Stimulated activated CD4-positive, alpha-beta T cell treated with anti-CD3 and anti-CD28 coated beads, Interleukin-12 subunit alpha, Interleukin-12 subunit beta, amount 100 ng/mL, for 48 hours (primary cell): ENCODE measurements around the gene MDGA2.

Experiments
- DNase-seq, 3 donors: peaks; one replicate each; pipeline ENCODE4 v3.0.0-alpha.2; 2020; ENCODE audit warnings: low read depth in 2 of 3, low spot score in 1 of 3

The MDGA2 gene

DNA sequence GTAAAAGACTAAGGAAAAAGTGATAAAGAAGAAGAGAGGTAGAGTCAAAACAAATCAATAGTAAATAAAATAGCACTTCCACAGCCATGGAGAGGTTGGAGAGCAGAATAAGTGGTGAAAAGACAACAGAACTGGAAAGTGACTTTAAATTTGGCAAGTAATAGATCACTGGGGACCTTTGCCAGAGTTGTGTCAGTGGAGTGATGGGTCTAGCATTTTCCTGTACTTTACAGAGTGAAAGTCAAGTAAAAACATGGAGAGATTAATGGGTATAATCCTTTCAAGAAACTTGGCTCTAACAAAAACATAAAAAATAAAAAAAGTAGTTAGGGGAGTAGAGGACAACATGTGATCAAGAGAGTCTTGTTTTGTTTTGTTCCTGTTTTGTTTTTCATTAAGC is 521.7 kb downstream of the MDGA2 start:
- DNase-seq: no peak

DNA sequence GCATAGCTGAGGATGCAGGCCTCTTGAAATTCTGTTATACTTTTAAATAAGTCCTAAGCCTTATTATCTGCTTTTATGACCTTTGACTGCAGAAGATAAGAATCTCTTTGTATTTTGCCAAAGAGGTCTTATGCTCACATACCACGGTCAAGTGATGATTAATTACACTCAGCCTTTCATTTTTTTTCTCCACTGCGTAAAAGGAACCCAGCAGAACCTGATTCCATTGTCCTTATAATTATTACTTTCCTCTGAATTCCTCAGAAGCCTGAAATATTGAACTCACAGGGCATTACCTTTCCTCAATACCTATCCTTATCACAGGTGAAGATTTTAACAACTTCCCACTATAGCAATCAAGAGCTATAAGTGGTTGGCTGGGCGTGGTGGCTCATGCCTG is 525.1 kb downstream of the MDGA2 start:
- DNase-seq: no peak

DNA sequence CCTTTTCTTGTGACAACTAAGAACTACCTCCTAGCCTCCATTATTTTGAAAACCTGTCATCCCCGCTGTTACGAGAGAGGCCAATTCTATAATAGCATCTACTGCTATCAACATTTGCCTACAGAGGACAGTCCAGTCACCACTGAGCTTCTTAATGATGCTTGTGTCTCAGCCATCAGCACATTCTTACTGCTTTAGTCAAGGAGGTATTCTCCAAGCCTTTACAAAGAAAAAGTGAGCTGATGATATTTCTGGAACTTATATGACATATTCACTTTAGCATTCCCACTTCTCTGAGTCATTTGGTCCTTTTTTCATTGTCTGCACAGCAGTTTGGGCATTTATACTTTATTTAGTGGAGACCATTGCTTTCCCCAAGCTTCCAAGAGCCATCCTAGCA is 526.1 kb downstream of the MDGA2 start:
- no peak for DNase-seq

GRCh38 chr14:47148686-47149085 is 526.7 kb downstream of the MDGA2 start:
- DNase-seq: no peak

GRCh38 chr14:47120645-47121044 is 554.8 kb downstream of the MDGA2 start:
- DNase-seq: no peak

DNA sequence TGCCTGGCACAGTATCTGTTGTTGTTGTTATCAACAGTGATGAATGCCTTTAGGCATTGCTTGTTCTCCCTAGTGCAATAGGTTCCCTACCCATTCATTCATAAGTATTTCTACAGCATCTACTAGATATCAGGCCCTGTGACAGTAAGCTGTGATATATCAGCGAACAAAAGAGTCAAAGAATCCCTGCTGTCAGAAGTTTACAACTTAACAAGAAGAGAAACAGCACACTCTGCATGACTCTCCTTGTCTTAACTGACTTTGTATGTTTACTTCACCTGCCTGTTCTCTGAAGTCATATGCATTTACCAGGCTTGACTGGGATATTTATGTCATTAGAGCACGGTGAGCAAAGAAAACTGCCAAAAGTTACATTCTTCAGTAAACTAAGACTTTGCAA is 571.6 kb downstream of the MDGA2 start:
- no peak for DNase-seq

GRCh38 chr14:47102472-47102871 is 572.9 kb downstream of the MDGA2 start:
- DNase-seq: no peak

GRCh38 chr14:47085678-47086077 is 589.7 kb downstream of the MDGA2 start:
- no peak for DNase-seq

- DNase-seq: no peak
These were observed 610.1 kb downstream of the MDGA2 start for GRCh38 chr14:47065326-47065725.

- DNase-seq: no peak
These were observed 615.4 kb downstream of the MDGA2 start for GRCh38 chr14:47060050-47060449.

GRCh38 chr14:47057364-47057763 is 618.0 kb downstream of the MDGA2 start:
- DNase-seq: no peak

GRCh38 chr14:47044841-47045240 is 630.6 kb downstream of the MDGA2 start:
- DNase-seq: no peak

- DNase-seq: no peak
These were observed 634.9 kb downstream of the MDGA2 start for GRCh38 chr14:47040550-47040949.

DNA sequence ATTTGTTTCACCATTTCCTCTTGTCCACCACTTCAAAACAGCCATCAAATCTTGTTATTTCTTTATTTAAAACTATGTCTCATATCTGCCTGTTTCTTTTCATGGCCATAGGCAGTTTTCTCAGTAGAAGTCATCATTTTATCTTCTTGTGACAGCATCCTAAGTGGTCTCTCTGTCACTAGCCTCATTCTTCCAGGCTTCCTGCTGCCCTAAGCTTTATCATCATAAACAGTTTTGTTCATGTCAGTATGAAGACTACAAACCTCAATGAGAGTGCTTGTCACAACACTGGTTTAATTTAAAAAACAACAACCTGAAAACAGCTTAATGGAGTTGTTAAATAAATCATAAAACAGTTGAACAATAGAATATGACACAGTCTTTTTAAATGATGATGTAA is 636.1 kb downstream of the MDGA2 start:
- no peak for DNase-seq

DNA sequence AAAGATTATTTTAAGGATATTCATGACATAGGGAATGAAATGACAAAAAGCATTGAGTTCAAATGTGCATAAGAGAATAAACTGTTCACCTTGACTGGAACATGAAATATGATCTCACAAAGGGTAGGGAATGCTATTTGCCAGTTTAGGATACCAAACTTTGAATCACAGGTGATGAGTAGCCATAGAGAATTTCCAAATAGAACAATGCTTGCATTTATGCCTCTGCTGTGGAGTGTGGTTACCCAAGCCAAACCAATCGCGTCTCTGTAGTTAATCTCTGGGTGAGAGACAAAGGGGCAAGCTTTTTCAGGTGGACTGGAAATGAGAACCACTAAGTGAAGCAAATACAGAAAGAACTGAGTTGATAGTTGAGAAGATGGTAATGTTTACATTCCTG is 652.7 kb downstream of the MDGA2 start:
- DNase-seq: no peak

DNA sequence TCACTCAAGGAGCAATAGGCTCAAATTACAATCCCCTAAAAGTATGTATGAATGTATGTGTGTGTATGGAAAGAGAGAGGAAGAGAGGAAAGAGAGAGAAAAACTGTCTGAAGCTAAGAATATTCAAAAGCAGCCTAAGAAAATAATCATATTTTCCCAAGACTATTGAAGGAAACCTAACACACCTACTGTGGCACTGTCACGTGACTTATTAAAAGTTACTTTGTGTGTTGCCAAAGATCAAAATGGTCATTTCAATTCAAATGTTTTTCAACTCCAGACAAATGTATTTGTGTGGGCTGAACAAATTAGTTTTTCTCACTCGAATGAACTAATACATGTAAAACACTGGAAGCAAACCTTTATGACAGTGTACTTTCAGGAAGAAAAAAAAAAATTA is 654.9 kb downstream of the MDGA2 start:
- DNase-seq: no peak

DNA sequence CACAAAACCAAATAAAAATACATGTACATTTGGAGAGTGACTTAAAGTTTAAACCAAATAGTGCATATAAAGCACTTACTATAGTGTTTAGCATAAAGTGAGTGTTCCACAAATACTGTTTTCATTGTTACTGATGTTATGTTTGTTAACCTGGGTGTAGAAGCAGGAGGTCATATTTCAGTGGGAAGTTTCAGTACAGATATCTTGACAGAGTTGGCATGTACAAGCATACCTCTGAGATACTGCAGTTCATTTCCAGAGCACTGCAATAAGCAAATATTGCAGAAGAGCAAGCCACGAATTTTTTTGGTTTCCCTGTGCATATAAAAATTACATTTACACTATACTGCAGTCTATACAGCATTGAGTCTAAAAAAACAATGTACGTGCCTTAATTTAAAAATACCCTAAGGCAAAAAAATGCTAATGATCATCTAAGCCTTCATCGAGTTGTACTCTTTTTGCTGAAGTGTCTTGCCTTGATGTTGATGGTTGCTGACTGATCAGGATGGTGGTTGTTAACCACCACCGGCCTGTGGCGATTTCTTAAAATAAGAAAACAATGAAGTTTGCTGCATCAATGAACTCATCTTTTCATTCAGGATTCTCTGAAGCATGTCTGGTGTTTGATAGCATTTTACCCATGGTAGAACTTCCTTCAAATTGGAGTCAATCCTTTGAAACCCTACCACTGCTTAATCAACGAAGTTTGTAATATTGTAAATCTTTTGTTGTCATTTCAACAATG is 662.7 kb downstream of the MDGA2 start:
- DNase-seq: no peak

- DNase-seq: no peak
These were observed 665.8 kb downstream of the MDGA2 start for GRCh38 chr14:47009615-47010014.

- no peak for DNase-seq
These were observed 666.7 kb downstream of the MDGA2 start for GRCh38 chr14:47008732-47009131.

DNA sequence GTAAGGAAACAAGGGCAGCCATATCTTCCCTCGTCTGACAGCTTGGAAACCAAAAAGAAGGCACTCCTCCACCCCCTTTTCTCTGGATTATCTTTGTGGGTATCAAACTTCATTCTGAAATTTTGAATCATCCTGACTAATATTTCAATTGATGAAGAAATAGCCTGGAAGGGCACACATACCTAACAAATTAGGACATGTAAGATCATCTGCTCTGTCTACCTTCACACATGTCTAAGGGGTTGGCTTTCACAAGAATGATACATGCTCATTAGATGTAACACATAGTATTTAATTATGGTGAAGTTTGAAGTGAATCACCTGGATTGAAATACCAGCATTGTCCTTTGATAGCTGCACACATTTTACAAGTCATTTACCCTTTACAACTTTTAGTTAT is 675.7 kb downstream of the MDGA2 start:
- no peak for DNase-seq

GRCh38 chr14:46989566-46989965 is 685.8 kb downstream of the MDGA2 start:
- DNase-seq: no peak

DNA sequence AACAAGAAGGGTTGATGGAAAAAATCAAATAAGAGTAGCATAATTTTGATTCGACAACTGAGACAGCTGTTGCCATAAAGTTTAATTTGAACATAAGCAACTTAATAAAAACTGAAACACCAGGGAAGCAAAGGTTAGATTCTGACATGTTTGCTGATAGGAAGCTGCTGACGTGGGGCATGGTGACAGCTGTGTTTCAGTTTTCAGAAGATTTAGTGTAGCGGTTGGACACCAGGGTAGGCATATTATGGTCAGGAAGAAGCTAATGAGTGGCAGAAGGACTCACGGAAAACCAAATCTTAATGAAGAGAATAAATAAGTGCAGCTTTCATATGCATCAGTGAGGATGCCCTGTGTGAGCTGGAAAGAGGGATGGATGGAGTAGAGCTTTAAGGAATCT is 687.1 kb downstream of the MDGA2 start:
- no peak for DNase-seq

GRCh38 chr14:46985529-46986380 is 689.6 kb downstream of the MDGA2 start:
- no peak for DNase-seq
